ENCODE results near the gene EGFLAM. TPM values are rescaled to one million over a fixed set of nuclear protein-coding genes. Genes with fewer than 3 reads are reported as not detected.

The EGFLAM gene
- total RNA-seq, 1 experiment from 2014 or later = not detected

- BruUV-seq (replicated peaks) = no TSS peak
- H3K27me3 Mint-ChIP-seq (ENCODE audit: insufficient read depth, unreplicated experiment) = peaks cover 31% of the 10 kb centered on the region
Observed at GRCh38 chr5:38249301-38249700, 9.1 kb upstream of the EGFLAM start.

GRCh38 chr5:38249812-38250211 lies 8.5 kb upstream of the EGFLAM start:
- Mint-ChIP-seq H3K4me3 (ENCODE audit: unreplicated experiment) (no peak overlapping the region), H3K27me3 (ENCODE audit: insufficient read depth, unreplicated experiment) (peaks cover 36% of the 10 kb centered on the region), H3K36me3 (ENCODE audit: insufficient read depth, unreplicated experiment) (no peaks in the 10 kb centered on the region), H3K4me1 (ENCODE audit: low read depth, unreplicated experiment) (no peaks in the 10 kb centered on the region), H3K9me3 (ENCODE audit: unreplicated experiment) (no peaks in the 10 kb centered on the region), H3K27ac (ENCODE audit: unreplicated experiment) (no peak overlapping the region)
- ChIA-PET CTCF (no interaction called here), POLR2A (no interaction called here)
- H3K9me3 ChIP-seq = no peaks in the 10 kb centered on the region
- H3K4me1 ChIP-seq = no peaks in the 10 kb centered on the region
- no peak overlapping the region for H3K4me3 ChIP-seq (ENCODE audit: low read depth, low read length)
- no TSS peak for BruUV-seq (replicated peaks)
- H3K36me3 ChIP-seq (ENCODE audit: control insufficient read depth, insufficient read depth, low read length) = no peaks in the 10 kb centered on the region
- H3K27me3 ChIP-seq (replicated peaks; ENCODE audit: control insufficient read depth, insufficient read depth, low read length) = no peaks in the 10 kb centered on the region; the same call in 1 of the 2 replicates
- TF ChIP-seq, protein P1, sequence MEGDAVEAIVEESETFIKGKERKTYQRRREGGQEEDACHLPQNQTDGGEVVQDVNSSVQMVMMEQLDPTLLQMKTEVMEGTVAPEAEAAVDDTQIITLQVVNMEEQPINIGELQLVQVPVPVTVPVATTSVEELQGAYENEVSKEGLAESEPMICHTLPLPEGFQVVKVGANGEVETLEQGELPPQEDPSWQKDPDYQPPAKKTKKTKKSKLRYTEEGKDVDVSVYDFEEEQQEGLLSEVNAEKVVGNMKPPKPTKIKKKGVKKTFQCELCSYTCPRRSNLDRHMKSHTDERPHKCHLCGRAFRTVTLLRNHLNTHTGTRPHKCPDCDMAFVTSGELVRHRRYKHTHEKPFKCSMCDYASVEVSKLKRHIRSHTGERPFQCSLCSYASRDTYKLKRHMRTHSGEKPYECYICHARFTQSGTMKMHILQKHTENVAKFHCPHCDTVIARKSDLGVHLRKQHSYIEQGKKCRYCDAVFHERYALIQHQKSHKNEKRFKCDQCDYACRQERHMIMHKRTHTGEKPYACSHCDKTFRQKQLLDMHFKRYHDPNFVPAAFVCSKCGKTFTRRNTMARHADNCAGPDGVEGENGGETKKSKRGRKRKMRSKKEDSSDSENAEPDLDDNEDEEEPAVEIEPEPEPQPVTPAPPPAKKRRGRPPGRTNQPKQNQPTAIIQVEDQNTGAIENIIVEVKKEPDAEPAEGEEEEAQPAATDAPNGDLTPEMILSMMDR (IDR thresholded peaks at IDR 0.05; ENCODE audit: insufficient read depth in 1 of 2, low read depth in 1 of 2, low read length in 1 of 2, severe bottlenecking in 1 of 2, unreplicated experiment in 1 of 2) = no peak
- DNase-seq = no peak
- intact Hi-C loops (cut with micrococcal nuclease; ENCODE audit: unreplicated experiment) = no loop called here

More at GRCh38 chr5:38249301-38249700, 9.1 kb upstream of the EGFLAM start:
- Mint-ChIP-seq H3K4me3 (ENCODE audit: unreplicated experiment) (no peak overlapping the region), H3K4me1 (ENCODE audit: low read depth, unreplicated experiment) (no peaks in the 10 kb centered on the region), H3K9me3 (ENCODE audit: unreplicated experiment) (no peaks in the 10 kb centered on the region), H3K36me3 (ENCODE audit: insufficient read depth, unreplicated experiment) (no peaks in the 10 kb centered on the region), H3K27ac (ENCODE audit: unreplicated experiment) (no peak overlapping the region)
- DNase-seq = no peak
- TF ChIP-seq, protein P1 (IDR thresholded peaks at IDR 0.05; ENCODE audit: insufficient read depth in 1 of 2, low read depth in 1 of 2, low read length in 1 of 2, severe bottlenecking in 1 of 2, unreplicated experiment in 1 of 2) = no peak
- CTCF ChIA-PET = no interaction called here
- intact Hi-C loops (cut with micrococcal nuclease; ENCODE audit: unreplicated experiment) = no loop called here
- Histone ChIP-seq H3K27me3 (replicated peaks; ENCODE audit: control insufficient read depth, insufficient read depth, low read length) (no peaks in the 10 kb centered on the region; the same call in 1 of the 2 replicates), H3K4me3 (ENCODE audit: low read depth, low read length) (no peak overlapping the region), H3K36me3 (ENCODE audit: control insufficient read depth, insufficient read depth, low read length) (no peaks in the 10 kb centered on the region), H3K9me3 (no peaks in the 10 kb centered on the region), H3K4me1 (no peaks in the 10 kb centered on the region)
- POLR2A ChIA-PET = no interaction called here

DNA sequence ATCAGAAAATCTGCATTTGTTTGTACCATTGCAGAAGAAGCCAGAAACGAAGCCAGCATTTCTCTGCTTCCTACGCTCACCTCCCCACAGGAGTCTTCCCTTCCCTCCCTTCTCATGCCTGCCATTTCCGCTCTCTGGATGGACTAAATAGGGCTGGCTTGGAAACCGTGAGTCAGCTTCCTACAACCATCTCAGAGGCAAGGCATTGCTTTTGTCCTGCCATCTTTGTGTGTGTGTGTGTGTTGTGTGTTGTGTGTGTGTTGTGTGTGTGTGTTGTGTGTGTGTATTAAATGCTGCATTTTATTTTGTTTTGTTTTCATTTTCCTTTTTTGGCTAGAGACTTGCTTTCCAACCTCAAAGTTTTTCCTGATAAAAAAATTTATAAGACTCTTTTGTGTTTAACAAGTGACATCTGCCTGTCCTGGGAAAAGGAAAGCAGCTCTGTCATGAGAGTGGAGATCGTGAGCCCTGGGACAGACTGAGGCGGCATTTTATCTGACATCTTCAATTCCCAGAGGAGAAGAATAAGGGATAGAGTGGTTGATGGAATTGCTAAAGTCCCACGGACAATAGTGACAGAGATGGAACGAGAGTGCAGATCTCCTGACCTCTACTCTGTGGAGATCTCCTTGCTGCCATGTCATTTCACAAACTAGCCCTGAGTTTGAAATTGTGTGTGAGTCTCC lies 7.5 kb upstream of the EGFLAM start:
- H3K4me1 Mint-ChIP-seq (ENCODE audit: low read depth, unreplicated experiment) = no peaks in the 10 kb centered on the region
- TF ChIP-seq, protein P1 (IDR thresholded peaks at IDR 0.05; ENCODE audit: insufficient read depth in 1 of 2, low read depth in 1 of 2, low read length in 1 of 2, severe bottlenecking in 1 of 2, unreplicated experiment in 1 of 2) = no peak
- no peaks in the 10 kb centered on the region for H3K9me3 Mint-ChIP-seq (ENCODE audit: unreplicated experiment)
- Histone ChIP-seq H3K4me3 (ENCODE audit: low read depth, low read length) (no peak overlapping the region), H3K9me3 (no peaks in the 10 kb centered on the region), H3K4me1 (no peaks in the 10 kb centered on the region), H3K36me3 (ENCODE audit: control insufficient read depth, insufficient read depth, low read length) (no peaks in the 10 kb centered on the region), H3K27me3 (replicated peaks; ENCODE audit: control insufficient read depth, insufficient read depth, low read length) (no peaks in the 10 kb centered on the region; the same call in 1 of the 2 replicates)
- BruUV-seq (replicated peaks) = no TSS peak
- peaks cover 38% of the 10 kb centered on the region for H3K27me3 Mint-ChIP-seq (ENCODE audit: insufficient read depth, unreplicated experiment)
- no peak overlapping the region for H3K27ac Mint-ChIP-seq (ENCODE audit: unreplicated experiment)
- ChIA-PET POLR2A (no interaction called here), CTCF (no interaction called here)
- no peak overlapping the region for H3K4me3 Mint-ChIP-seq (ENCODE audit: unreplicated experiment)
- DNase-seq = no peak
- intact Hi-C loops (cut with micrococcal nuclease; ENCODE audit: unreplicated experiment) = no loop called here
- H3K36me3 Mint-ChIP-seq (ENCODE audit: insufficient read depth, unreplicated experiment) = no peaks in the 10 kb centered on the region

Measured in Caco-2 (cell line).